Vein endothelial cell (primary cell): Measurements from ENCODE around the gene BCL7B. TPM values are rescaled to one million over a fixed set of nuclear protein-coding genes. Genes with fewer than 3 reads are reported as not detected.

Experiments
- small RNA-seq: library from RNA; depleted of rRNA; stranded (forward); fragments of <200 nt; gene quantifications from one replicate; pipeline ENCODE3, GENCODE V24; 2012
- total RNA-seq: library from RNA; depleted of rRNA; stranded (reverse); fragments of >200 nt; gene quantifications from 2 replicates; pipeline ENCODE4 v1.2.3, GENCODE V29; 2012

The BCL7B gene
- total RNA-seq, result 35.9 and 37.2 TPM in 2 replicates

DNA sequence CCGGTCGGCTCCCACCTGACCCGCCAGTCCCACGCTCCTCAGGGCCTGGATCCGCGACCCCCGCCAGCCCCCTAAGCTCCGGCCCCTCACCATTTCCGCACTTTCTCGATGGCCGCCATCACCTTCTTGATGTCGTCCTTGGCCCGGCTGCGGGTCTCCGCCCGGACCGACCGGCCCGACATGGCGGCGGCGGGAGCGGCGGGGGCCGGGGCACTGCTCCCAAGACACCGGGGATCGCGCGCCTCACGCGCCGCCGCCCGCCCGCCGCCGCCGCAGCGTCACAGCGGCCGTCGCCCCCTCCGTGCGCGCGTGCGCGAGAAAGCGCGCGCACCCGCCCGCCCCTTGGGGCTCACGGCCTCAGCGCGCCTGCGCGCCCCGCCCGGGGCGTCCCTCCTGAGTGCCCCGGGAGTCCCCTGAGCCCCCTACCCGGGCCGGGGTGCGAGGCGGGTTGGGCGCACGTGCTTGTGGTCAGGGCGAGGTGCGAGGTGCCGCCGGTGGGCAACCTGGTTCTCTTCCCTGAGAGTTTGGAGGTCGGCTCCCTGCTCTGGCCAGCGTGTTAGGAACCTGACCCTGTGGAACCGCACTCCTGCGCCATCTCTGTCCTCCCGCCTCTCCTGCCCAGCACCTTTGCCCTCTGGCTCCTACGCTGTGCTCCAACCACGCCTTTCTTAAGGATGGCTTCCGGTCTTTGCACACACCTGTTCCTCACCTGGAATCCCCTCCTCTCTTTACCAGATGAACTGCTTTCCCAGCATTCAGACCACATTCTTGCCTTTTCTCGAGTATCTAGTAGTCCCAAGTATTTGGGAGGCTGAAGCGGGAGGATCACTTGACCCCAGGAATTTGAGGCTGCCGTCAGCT is at the start of gene BCL7B:
Gene BCL7B (minus strand): TSS at position 294 of the 861 bp plus-strand sequence. CDS start 112 bp downstream, at position 182.

DNA sequence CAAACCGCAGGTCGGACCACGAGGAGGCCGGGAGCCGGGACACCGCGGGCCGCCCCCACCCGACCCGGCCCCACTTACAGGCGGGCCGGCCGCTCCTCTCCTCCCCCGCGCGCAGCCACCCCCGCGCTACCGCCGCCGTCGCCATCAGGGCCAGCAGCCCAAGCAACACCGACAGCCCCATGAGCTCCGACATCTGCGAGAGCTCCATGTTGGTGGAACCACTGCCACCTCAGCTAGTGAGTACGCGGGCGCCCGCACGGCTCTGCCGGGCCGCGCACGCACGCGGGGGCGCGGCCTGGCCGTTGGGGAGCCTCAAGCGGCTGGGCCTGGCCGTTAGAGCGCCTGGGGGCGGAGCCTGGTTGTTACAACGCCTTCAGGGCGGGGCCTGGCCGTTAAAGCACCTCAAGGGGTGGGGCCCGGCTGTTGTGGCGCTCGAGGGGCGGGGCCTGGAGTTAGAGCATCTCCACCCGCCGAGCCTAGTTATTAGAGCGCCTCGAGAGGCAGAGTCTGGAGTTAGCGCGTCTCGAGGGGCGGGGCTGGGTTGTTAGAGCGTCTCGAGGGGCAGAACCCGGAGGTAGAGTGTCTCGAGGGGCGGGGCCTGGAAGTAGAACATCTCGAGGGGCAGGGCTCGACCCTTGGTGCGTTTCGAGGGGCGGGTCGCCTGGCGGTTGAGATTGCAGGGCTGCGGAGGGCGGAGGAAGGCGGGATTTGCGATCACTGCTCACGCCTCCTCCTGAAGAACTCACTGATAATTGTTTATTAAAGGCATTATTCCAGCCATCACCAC is 21.0 kb upstream of the BCL7B start, which contains the start of gene TBL2:
Gene TBL2 (minus strand): TSS at position 238 of the 787 bp plus-strand sequence. CDS start 30 bp downstream, at position 208.

GRCh38 chr7:73522105-73522872 is 35.2 kb downstream of the BCL7B start, which contains the start of gene BAZ1B:
BAZ1B (minus strand) TSS chr7:73522293; CDS start chr7:73521933, 360 bp downstream.

Small RNA genes lying within 50 kb of the gene (small RNA-seq; reads per million reads assigned to genes)
- not detected for gene RNU6-1198P

Other genes starting within 250 kb of the BCL7B start
- gene NSUN5, start 248.9 kb downstream of the BCL7B start, total RNA-seq, result 5.2 and 5.3 TPM in 2 replicates
- gene TRIM50, start 229.6 kb downstream of the BCL7B start, total RNA-seq, result not detected in 2 replicates
- gene FKBP6, start 229.5 kb downstream of the BCL7B start, total RNA-seq, result not detected in 2 replicates
- gene FZD9, start 123.9 kb downstream of the BCL7B start, total RNA-seq, result 0.67 and 1.6 TPM in 2 replicates
- 45.7 and 63.6 TPM in 2 replicates for gene BAZ1B, start 35.4 kb downstream of the BCL7B start, total RNA-seq
- 44.0 and 52.3 TPM in 2 replicates for gene TBL2, start 20.9 kb upstream of the BCL7B start, total RNA-seq
- not detected in 2 replicates for gene MLXIPL, start 66.8 kb upstream of the BCL7B start, total RNA-seq
- 2.5 and 3.9 TPM in 2 replicates for gene VPS37D, start 110.1 kb upstream of the BCL7B start, total RNA-seq
- 2.6 and 3.0 TPM in 2 replicates for gene DNAJC30, start 125.8 kb upstream of the BCL7B start, total RNA-seq
- 34.0 and 35.4 TPM in 2 replicates for gene BUD23, start 125.9 kb upstream of the BCL7B start, total RNA-seq
- 14.0 and 17.9 TPM in 2 replicates for gene STX1A, start 162.0 kb upstream of the BCL7B start, total RNA-seq
- 8.5 and 8.8 TPM in 2 replicates for gene ABHD11, start 181.1 kb upstream of the BCL7B start, total RNA-seq
- gene CLDN3, start 212.6 kb upstream of the BCL7B start, total RNA-seq, result 0.98 TPM in 1 of 2 replicates, not detected in the other